Measurements from ENCODE around the gene DCDC2C. TPM values are rescaled to one million over a fixed set of nuclear protein-coding genes. Genes with fewer than 3 reads are reported as not detected.

The DCDC2C gene
- total RNA-seq, 1 donor from 2014 or later = not detected

DNA sequence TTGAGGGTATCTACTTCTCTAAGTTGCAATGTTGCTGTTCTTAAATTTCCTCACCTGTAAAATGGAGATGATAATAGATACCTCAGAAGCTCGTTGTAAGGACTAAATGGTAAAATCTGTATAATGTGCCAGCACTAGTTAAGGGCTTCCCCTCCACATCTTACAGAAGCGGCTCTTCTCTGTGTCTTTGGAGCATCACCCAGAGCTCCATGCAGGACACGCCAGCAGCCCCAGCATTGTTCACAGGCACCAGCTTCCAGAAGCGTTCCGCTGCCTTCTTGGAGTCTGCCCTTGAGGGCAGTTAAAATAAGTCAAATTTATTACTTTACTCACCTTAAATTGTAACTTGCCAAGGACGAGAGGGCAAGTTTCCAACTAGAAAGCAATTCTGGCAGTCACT lies 5.8 kb downstream of the DCDC2C start:
- H3K4me3 ChIP-seq (ENCODE audit: low read depth, low read length) = no peak overlapping the region
- TF ChIP-seq, protein P1, sequence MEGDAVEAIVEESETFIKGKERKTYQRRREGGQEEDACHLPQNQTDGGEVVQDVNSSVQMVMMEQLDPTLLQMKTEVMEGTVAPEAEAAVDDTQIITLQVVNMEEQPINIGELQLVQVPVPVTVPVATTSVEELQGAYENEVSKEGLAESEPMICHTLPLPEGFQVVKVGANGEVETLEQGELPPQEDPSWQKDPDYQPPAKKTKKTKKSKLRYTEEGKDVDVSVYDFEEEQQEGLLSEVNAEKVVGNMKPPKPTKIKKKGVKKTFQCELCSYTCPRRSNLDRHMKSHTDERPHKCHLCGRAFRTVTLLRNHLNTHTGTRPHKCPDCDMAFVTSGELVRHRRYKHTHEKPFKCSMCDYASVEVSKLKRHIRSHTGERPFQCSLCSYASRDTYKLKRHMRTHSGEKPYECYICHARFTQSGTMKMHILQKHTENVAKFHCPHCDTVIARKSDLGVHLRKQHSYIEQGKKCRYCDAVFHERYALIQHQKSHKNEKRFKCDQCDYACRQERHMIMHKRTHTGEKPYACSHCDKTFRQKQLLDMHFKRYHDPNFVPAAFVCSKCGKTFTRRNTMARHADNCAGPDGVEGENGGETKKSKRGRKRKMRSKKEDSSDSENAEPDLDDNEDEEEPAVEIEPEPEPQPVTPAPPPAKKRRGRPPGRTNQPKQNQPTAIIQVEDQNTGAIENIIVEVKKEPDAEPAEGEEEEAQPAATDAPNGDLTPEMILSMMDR (conservative IDR thresholded peaks at IDR 0.05; ENCODE audit: low read depth, low read length) = no peak

DNA sequence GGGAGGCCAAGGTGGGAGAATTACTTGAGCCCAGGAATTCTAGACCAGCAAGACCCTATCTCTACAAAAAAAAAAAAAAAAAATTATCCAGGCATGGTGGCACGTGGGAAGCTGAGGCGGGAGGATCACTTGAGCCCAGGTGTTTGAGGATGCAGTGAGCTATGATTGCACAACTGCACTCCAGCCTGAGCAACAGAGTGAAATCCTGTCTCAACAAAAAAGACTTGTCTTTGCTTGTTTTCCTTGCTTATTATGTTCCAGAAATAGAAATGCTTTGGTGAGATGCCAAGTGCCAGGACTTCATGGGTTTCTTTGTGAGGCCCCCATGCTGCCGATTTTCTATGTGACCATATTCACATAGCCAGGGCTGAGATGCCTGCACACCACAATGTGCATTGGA lies 9.0 kb downstream of the DCDC2C start:
- DNase-seq (ENCODE audit: low read depth) = no peak
- TF ChIP-seq, protein P1 (conservative IDR thresholded peaks at IDR 0.05; ENCODE audit: low read depth, low read length) = no peak
- H3K4me3 ChIP-seq (ENCODE audit: low read depth, low read length) = no peak overlapping the region

More for the DNA sequence above, 5.8 kb downstream of the DCDC2C start:
- no peak for DNase-seq (ENCODE audit: low read depth)

DNA sequence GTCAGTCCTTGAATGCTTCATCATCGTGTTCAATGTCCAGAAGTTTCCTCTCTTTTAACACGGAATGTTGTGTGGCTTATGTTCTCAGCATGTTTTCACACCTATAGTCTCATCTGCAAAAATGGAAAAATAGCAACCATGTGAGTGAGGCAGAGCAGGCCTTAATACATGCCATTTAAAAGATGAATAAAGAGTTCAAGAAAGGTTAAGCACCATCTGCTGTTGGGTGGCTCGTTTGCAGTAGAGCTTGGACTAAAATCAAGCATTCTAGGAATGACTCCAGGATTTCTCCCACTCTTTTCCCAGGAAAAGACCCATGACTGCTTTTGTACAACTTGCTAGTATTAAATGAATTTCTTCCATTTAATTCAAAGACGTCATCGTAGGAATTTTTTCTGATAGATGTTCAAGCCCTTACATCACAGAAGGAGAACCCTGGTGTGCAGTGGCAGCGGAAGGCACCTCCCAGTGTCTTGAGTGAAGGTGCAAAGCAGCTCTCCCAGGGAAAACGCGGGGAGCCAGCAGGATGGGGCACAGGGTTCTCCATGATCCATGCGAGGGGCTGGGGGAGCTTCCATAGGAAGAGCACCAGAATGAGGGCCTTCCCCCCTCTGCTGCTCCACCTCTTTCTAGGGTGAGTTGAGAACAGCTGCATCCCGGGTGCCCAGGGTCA lies 9.6 kb downstream of the DCDC2C start:
- H3K4me3 ChIP-seq (ENCODE audit: low read depth, low read length) = no peak overlapping the region
- TF ChIP-seq, protein P1 (conservative IDR thresholded peaks at IDR 0.05; ENCODE audit: low read depth, low read length) = no peak
- no peak for DNase-seq (ENCODE audit: low read depth)

DNA sequence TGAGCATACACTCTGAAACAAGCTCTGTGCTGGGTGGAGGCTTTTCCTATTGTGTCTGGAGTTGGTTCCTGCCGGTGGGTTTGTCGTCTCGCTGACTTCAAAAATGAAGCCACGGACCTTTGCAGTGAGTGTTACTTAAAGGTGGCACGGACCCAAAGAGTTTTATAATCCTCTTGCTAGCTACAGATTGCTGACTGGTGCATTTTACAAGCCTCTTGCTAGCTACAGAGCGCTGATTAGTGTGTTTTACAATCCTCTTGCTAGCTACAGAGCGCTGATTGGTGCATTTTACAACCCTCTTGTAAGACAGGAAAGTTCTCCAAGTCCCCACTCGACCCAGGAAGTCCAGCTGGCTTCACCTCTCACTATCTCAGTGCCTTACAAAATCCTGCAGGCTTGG lies 15.3 kb downstream of the DCDC2C start:
- no peak for DNase-seq (ENCODE audit: low read depth)
- TF ChIP-seq, protein P1 (conservative IDR thresholded peaks at IDR 0.05; ENCODE audit: low read depth, low read length) = no peak

DNA sequence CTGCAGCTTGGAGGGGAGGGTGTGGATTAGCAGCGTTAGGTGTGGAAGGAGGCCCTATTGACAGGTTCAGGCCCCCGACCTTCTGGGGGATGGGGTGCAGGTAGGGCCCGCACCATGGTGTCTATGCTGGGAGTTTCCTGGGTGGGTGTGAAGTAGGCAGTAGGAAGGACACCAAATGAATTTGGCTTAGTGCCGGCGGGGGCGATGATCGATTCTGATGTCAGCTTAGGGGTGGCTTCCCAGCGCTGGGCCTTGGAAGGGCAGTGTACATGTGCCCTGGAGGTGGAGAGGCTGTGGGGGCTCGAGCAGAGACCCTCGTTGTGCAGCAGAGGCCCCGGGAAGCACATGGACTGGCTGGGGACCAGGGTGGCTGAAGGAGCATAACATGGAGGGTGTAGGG lies 21.6 kb downstream of the DCDC2C start:
- TF ChIP-seq, protein P1 (conservative IDR thresholded peaks at IDR 0.05; ENCODE audit: low read depth, low read length) = no peak
- H3K4me3 ChIP-seq (ENCODE audit: low read depth, low read length) = no peak overlapping the region
- no peak for DNase-seq (ENCODE audit: low read depth)

More for the DNA sequence above, 15.3 kb downstream of the DCDC2C start:
- H3K4me3 ChIP-seq (ENCODE audit: low read depth, low read length) = no peak overlapping the region

DNA sequence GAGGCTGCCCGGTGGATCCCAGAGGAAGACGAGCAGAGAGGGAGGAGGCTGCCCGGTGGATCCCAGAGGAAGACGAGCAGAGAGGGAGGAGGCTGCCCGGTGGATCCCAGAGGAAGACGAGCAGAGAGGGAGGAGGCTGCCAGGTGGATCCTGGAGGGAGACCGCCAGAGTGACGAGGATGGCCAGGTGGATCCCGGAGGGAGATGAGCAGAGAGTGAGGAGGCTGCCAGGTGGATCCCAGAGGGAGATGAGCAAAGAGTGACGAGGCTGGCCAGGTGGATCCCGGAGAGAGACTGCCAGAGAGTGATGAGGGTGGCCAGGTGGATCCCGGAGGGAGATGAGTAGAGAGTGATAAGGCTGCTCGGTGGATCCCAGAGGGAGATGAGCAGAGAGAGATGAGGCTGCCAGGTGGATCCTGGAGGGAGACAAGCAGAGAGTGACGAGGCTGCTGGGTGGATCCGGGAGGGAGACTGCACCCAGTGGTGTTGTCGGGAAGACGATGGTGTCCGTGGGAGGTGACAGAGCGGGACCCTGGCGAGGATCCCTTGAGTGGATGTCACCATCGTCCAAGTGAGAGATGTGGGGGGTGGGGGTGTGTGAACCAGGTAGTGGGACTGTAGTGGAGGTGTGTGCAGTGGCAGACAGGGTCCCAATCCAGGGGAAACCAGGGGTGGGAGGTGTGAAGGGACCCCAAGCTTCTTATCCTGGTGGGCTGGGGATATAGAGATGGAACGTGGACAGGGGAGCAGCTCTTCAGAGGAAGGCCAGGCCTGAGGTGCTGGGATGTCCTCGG lies 22.3 kb downstream of the DCDC2C start:
- TF ChIP-seq, protein P1 (conservative IDR thresholded peaks at IDR 0.05; ENCODE audit: low read depth, low read length) = no peak
- no peak overlapping the region for H3K4me3 ChIP-seq (ENCODE audit: low read depth, low read length)

More for the DNA sequence above, 22.3 kb downstream of the DCDC2C start:
- no peak for DNase-seq (ENCODE audit: low read depth)

All from epithelial cell of proximal tubule (primary cell).